Stomach (tissue), 9 donors: ENCODE data around the gene SLC24A3. TPM values are rescaled to one million over a fixed set of nuclear protein-coding genes. Genes with fewer than 3 reads are reported as not detected.

Experiments used
- DNase-seq, 2 donors: peaks; one replicate each; pipeline versions ENCODE4 v3.0.0 to v3.0.0-alpha.2; 2013 to 2019
- H3K27ac ChIP-seq, 5 donors: fragments of 200-600 bp in 4 of 5; sonication (generic) in 4 of 5; one replicate each; pipeline ENCODE4 v1.5.1; 2013 to 2019; ENCODE audit warnings: mild to moderate bottlenecking in 1 of 5, moderate library complexity in 1 of 5
- H3K27me3 ChIP-seq, 3 donors: fragments of 200-600 bp; sonication (generic); one replicate each; pipeline ENCODE4 v1.5.1; 2017 to 2019; ENCODE audit warnings: mixed run types in 1 of 3
- H3K36me3 ChIP-seq, 4 donors: fragments of 200-600 bp; sonication (generic); 1 replicate in 3 of 4; 2 replicates in 1 of 4; pipeline ENCODE4 v1.5.1; 2016 to 2019
- H3K4me1 ChIP-seq, 4 donors: fragments of 200-600 bp; sonication (generic); one replicate each; pipeline ENCODE4 v1.5.1; 2016 to 2019
- H3K4me3 ChIP-seq, 4 donors: fragments of 200-600 bp; sonication (generic) in 3 of 4; one replicate each; pipeline ENCODE4 v1.5.1; 2016 to 2019; ENCODE audit warnings: mild to moderate bottlenecking in 1 of 4
- H3K9me3 ChIP-seq, 4 donors: fragments of 200-600 bp; sonication (generic); one replicate each; pipeline ENCODE4 v1.5.1; 2016 to 2019
- EP300 ChIP-seq: sonication (generic); formaldehyde crosslinking; IDR thresholded peaks from one replicate; pipeline ENCODE4 v1.6.1; 2017; ENCODE audit warnings: antibody characterized with exemption
- POLR2A ChIP-seq, 4 donors: fragments of 450-650 bp; IDR thresholded peaks; one replicate each; pipeline ENCODE4 v1.6.1; 2016; ENCODE audit warnings: antibody characterized with exemption in 4 of 4, control low read depth in 2 of 4, mild to moderate bottlenecking in 1 of 4, moderate library complexity in 1 of 4
- POLR2AphosphoS5 ChIP-seq, 3 donors: sonication (generic); formaldehyde crosslinking; IDR thresholded peaks; one replicate each; pipeline ENCODE4 v1.6.1; 2016; ENCODE audit warnings: antibody characterized with exemption in 3 of 3
- WGBS, 5 donors: extraction: QIAGEN DNeasy Blood & Tissue Kit in 3 of 5; methylation state at CpG; one replicate each; pipeline versions ENCODE4 v1.1.5 to v1.1.7; 2013 to 2018; 5-methylcytosine and 5-hydroxymethylcytosine counted together
- intact Hi-C: fragments of 100-400 bp; cut with DNase I; formaldehyde crosslinking; loops from one replicate; pipeline ENCODE4 v1.15.1; 2023; ENCODE audit warnings: low total_unique reads
- polyA plus RNA-seq, 3 donors: library from polyadenylated mRNA; stranded (reverse); fragments of 200-250 nt; gene quantifications; one replicate each; pipeline ENCODE4 v1.2.3, GENCODE V29; 2013
- total RNA-seq, 5 donors: library from RNA; depleted of rRNA; stranded (reverse); fragments of >200 nt; gene quantifications; one replicate each; pipeline versions ENCODE4 v1.1.0 to v1.2.3, GENCODE V29; 2014 to 2016
- TF ChIP-seq, protein P1 (sequence below), 7 experiments: fragments of 450-650 bp in 4 of 7; fragments of 200-600 bp in 3 of 7; sonication (generic) in 3 of 7; IDR thresholded peaks; one replicate each; pipeline ENCODE4 v1.5.1; 2016 to 2019; ENCODE audit warnings: antibody characterized with exemption in 7 of 7, control low read depth in 2 of 7, mild to moderate bottlenecking in 1 of 7
- donor health status: healthy with polysubstance abuse.
- donor health status: Bipolar disorder and iron deficiency.
- donor health status: healthy.

The SLC24A3 gene
- total and polyA plus RNA-seq, 8 donors = 1.8 to 9.0 (median 4.5) TPM

DNA sequence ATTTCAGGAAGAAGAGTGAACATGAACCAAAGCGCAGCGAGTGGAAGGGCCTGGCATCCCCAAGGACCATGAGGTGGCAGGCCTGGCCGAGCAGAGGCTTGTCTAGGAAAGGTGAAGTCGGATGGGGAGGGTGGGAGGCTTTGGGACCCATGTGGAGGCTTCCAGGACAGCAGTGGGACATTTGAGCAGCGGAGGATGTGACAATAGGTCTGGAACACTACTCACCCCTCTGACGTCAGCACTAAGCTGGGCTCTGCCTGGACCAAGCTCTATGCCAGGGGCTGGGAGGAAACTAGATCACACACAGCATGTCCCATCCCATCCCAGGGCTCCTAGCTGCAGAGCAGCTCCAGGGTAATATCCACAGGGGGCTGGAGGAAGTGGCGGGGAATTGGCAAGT is 370.3 kb downstream of the SLC24A3 start:
- H3K9me3 ChIP-seq = no peaks in the 10 kb centered on the region
- 82 to 88% (median 86%) methylated on average over 7 of the region's 7 CpGs for WGBS, 5 donors
- no peak overlapping the region for H3K4me3 ChIP-seq
- no peaks in the 10 kb centered on the region for H3K36me3 ChIP-seq
- TF ChIP-seq, protein P1, sequence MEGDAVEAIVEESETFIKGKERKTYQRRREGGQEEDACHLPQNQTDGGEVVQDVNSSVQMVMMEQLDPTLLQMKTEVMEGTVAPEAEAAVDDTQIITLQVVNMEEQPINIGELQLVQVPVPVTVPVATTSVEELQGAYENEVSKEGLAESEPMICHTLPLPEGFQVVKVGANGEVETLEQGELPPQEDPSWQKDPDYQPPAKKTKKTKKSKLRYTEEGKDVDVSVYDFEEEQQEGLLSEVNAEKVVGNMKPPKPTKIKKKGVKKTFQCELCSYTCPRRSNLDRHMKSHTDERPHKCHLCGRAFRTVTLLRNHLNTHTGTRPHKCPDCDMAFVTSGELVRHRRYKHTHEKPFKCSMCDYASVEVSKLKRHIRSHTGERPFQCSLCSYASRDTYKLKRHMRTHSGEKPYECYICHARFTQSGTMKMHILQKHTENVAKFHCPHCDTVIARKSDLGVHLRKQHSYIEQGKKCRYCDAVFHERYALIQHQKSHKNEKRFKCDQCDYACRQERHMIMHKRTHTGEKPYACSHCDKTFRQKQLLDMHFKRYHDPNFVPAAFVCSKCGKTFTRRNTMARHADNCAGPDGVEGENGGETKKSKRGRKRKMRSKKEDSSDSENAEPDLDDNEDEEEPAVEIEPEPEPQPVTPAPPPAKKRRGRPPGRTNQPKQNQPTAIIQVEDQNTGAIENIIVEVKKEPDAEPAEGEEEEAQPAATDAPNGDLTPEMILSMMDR (IDR thresholded peaks at IDR 0.05) = no peak
- TF ChIP-seq EP300 (no peak), POLR2AphosphoS5 (IDR thresholded peaks at IDR 0.05) (no peak), POLR2A (IDR thresholded peaks at IDR 0.05) (no peak)
- no peak for DNase-seq
- H3K27me3 ChIP-seq = no peaks in the 10 kb centered on the region
- intact Hi-C loops = loop anchor here (5.0 kb wide), 1 partner anchor 375 kb away; no protein-coding TSS in a partner anchor
- no peaks in the 10 kb centered on the region for H3K4me1 ChIP-seq
- no peak overlapping the region for H3K27ac ChIP-seq

DNA sequence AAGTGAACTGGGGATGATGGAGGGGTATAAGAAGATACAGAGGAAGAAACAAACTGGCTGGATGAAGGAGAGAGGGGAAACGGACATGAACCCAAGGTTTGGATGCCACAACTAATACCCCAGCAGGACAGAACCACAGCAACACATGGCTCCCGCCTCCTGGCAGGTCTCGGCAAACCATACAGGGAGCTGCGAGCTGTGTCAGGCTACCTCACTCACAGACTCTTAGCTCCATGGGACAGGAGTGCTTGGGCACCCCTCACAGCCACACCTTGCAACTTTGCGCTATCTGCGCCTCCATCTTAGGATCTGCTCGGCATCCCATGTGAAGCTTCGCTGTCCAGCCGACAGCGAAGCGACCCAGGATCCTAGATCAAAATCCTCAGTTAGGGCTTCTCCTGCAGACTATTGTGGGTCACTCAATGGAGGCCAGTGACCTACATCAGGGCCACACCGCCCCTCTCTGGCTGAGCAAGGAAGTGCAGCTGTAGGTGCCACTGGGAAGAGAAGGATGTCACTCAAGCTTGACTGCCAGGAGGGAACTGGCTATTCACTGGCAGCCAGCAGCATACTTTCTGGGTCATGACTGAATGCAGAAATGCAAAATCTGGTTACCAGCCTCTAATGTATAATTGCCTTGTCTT is 371.2 kb downstream of the SLC24A3 start:
- intact Hi-C loops = loop anchor here (5.0 kb wide), 1 partner anchor 376 kb away; no protein-coding TSS in a partner anchor
- TF ChIP-seq, protein P1 (IDR thresholded peaks at IDR 0.05) = peak in 6 of 7 experiments; percentile 10 to 89 (median 80)
- no peak for TF ChIP-seq POLR2AphosphoS5 (IDR thresholded peaks at IDR 0.05)
- no peak for TF ChIP-seq POLR2A (IDR thresholded peaks at IDR 0.05)
- TF ChIP-seq EP300 = no peak
- DNase-seq = peak; percentile 85

DNA sequence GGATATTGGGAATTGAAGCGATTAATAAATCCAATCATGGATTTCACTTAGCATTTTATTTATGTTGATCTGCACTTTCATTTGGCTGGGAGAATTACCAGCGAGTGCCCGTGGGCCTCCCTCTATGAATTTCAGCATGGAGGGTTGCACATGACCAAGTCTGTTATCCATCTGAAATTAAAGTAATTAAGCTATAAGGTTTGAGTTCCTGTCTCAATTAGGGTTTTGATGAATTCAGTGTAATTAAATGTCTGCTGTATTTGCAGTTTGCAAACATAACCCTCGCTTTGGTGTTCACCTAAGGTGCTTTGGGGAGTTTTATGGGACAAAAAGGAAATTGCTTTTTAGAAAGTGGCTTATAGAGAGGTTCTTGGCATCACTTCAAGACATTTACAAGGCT is 375.8 kb downstream of the SLC24A3 start:
- H3K27me3 ChIP-seq = no peaks in the 10 kb centered on the region
- no peak overlapping the region for H3K4me3 ChIP-seq
- TF ChIP-seq EP300 (no peak), POLR2A (IDR thresholded peaks at IDR 0.05) (no peak), POLR2AphosphoS5 (IDR thresholded peaks at IDR 0.05) (no peak)
- TF ChIP-seq, protein P1 (IDR thresholded peaks at IDR 0.05) = no peak
- no peaks in the 10 kb centered on the region for H3K9me3 ChIP-seq
- peaks cover 0 to 8% (median 5%) of the 10 kb centered on the region in 4 donors for H3K4me1 ChIP-seq
- 77 to 96% (median 91%) methylated on average over 4 of the region's 4 CpGs for WGBS, 5 donors
- DNase-seq = no peak
- intact Hi-C loops = no loop called here
- H3K36me3 ChIP-seq = no peaks in the 10 kb centered on the region
- no peak overlapping the region for H3K27ac ChIP-seq

More for the DNA sequence above, 371.2 kb downstream of the SLC24A3 start:
- no peaks in the 10 kb centered on the region for H3K9me3 ChIP-seq
- no peaks in the 10 kb centered on the region for H3K27me3 ChIP-seq
- peaks cover 0 to under 1% (median 0%) of the 10 kb centered on the region in 4 donors for H3K4me1 ChIP-seq
- H3K4me3 ChIP-seq = no peak overlapping the region
- no peaks in the 10 kb centered on the region for H3K36me3 ChIP-seq
- no peak overlapping the region for H3K27ac ChIP-seq
- WGBS, 5 donors = 57 to 70% (median 63%) methylated on average over 12 of the region's 12 CpGs

DNA sequence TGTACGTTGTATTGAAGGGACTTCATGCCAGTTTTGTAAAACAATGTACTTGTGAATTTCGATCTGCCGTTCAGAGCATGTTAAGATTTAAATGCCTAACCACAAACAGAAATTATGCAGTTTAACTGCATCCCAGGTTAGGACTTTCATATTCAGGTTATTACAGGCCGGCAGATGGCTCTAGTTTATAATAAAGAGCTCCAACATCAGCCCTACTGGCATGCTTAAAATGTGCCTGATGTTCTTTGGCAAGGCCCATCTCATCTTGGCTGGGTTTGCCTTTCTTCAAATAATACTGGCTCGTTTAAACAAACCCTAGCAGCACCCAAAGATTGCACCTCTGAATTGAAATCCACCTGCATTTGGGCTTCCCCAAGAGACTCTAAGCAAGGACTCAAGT is 376.3 kb downstream of the SLC24A3 start:
- Histone ChIP-seq H3K36me3 (no peaks in the 10 kb centered on the region), H3K4me3 (no peak overlapping the region), H3K4me1 (peaks cover 0 to 8% (median 5%) of the 10 kb centered on the region in 4 donors), H3K27ac (no peak overlapping the region), H3K9me3 (no peaks in the 10 kb centered on the region), H3K27me3 (no peaks in the 10 kb centered on the region)
- peak; percentile 31 to 62 for DNase-seq
- intact Hi-C loops = no loop called here
- WGBS, 5 donors = 13 to 55% (median 28%) methylated on average over 5 of the region's 5 CpGs
- TF ChIP-seq, protein P1 (IDR thresholded peaks at IDR 0.05) = peak in 1 of 7 experiments; percentile 11
- TF ChIP-seq EP300 = no peak
